Pancreas (tissue), 10 donors: ENCODE results near the gene CAV3. TPM values are rescaled to one million over a fixed set of nuclear protein-coding genes. Genes with fewer than 3 reads are reported as not detected.

Experiments used
- ATAC-seq, 4 donors: fragments of 200-7000 bp; cut with Tn5 transposase; one replicate each; pipeline versions ENCODE4 v1.8.0 to v1.9.1; 2020; ENCODE audit warnings: mild to moderate bottlenecking in 4 of 4, moderate library complexity in 4 of 4
- DNase-seq, 6 donors: peaks; one replicate each; pipeline ENCODE4 v3.0.0-alpha.2; 2020
- FAIRE-seq: peaks from 2 replicates; lab custom pipeline; 2012; peaks lifted over from hg19 to GRCh38; lab: Jason Lieb, UNC
- H3K27ac ChIP-seq, 4 donors: fragments of 200-600 bp; sonication (generic); 1 replicate in 3 of 4; 2 replicates in 1 of 4; pipeline versions ENCODE4 v1.5.0 to v1.8.0; 2020
- H3K27me3 ChIP-seq, 4 donors: fragments of 200-600 bp; one replicate each; pipeline ENCODE4 v1.8.0; 2021
- H3K36me3 ChIP-seq, 3 donors: fragments of 200-600 bp; sonication (generic) in 1 of 3; one replicate each; pipeline versions ENCODE4 v1.5.0 to v1.8.0; 2020 to 2021
- H3K4me1 ChIP-seq, 3 donors: fragments of 200-600 bp; one replicate each; pipeline ENCODE4 v1.8.0; 2021
- H3K4me3 ChIP-seq, 4 donors: fragments of 200-600 bp; sonication (generic) in 2 of 4; one replicate each; pipeline versions ENCODE4 v1.5.0 to v1.8.0; 2020 to 2021
- H3K9me3 ChIP-seq, 4 donors: fragments of 200-600 bp; one replicate each; pipeline ENCODE4 v1.8.0; 2021
- CTCF ChIP-seq, 4 donors: fragments of 200-600 bp; sonication (generic) in 3 of 4; IDR thresholded peaks; one replicate each; pipeline versions ENCODE4 v1.5.0 to v1.8.0; 2021; ENCODE audit warnings: antibody characterized with exemption in 4 of 4
- WGBS, 2 donors: extraction: QIAGEN DNeasy Blood & Tissue Kit; methylation state at CpG; one replicate each; pipeline ENCODE4 v1.1.7; 2013; 5-methylcytosine and 5-hydroxymethylcytosine counted together
- intact Hi-C, 3 donors: fragments of 100-400 bp; cut with DNase I; formaldehyde crosslinking; loops; one replicate each; pipeline versions ENCODE4 v1.11.1 to v1.14.2; 2022
- polyA plus RNA-seq, 2 donors: library from polyadenylated mRNA; stranded (reverse); fragments of 200-250 nt; gene quantifications; one replicate each; pipeline ENCODE4 v1.2.3, GENCODE V29; 2013
- total RNA-seq, 6 donors: library from RNA; stranded (reverse); fragmentation: NEBNext Ultra II Directional in 4 of 6; extraction: Animal tissue kit (Norgen Biotek cat#: 25700) in 4 of 6; gene quantifications; one replicate each; pipeline versions ENCODE4 v1.2.1 to v1.2.4, GENCODE V29; 2021 to 2023
- donor health status: healthy with polysubstance abuse.
- donor health status: DM: no; HTN: no; CAD: no; lungs with moderate emphysema.
- donor health status: DM: no; HTN: no; CAD: no.
- donor health status: control.
- donor health status: control.
- donor health status: Bipolar disorder and iron deficiency.
- donor health status: DM: yes; HTN: yes; CAD: no.
- donor health status: DM: no; HTN: no; CAD: no.
- donor health status: DM: no; HTN: no; CAD: no.
- donor health status: DM: yes; HTN: yes; CAD: no.

The CAV3 gene
- total and polyA plus RNA-seq, 8 donors, result not detected

- ATAC-seq, result peak; percentile 28 to 84 (median 44)
- FAIRE-seq, result no peak
- TF ChIP-seq CTCF (IDR thresholded peaks at IDR 0.05), result no peak
- no peaks in the 10 kb centered on the region for H3K4me1 ChIP-seq
- intact Hi-C loops, result no loop called here
- no peaks in the 10 kb centered on the region for H3K9me3 ChIP-seq
- no peaks in the 10 kb centered on the region for H3K36me3 ChIP-seq
- no peak overlapping the region for H3K27ac ChIP-seq
- no peak overlapping the region for H3K4me3 ChIP-seq
- H3K27me3 ChIP-seq, result no peaks in the 10 kb centered on the region
- DNase-seq, result peak in 1 of 6 donors; percentile 9
- WGBS, 2 donors, result 13 to 16% methylated on average over 13 of the region's 13 CpGs
Measured at GRCh38 chr3:8741581-8742261, 8.1 kb downstream of the CAV3 start.

GRCh38 chr3:8743021-8743601 lies 9.5 kb downstream of the CAV3 start:
- Histone ChIP-seq H3K4me3 (no peak overlapping the region), H3K4me1 (no peaks in the 10 kb centered on the region), H3K27me3 (no peaks in the 10 kb centered on the region), H3K36me3 (no peaks in the 10 kb centered on the region), H3K9me3 (no peaks in the 10 kb centered on the region), H3K27ac (no peak overlapping the region)
- WGBS, 2 donors, result 48 to 75% methylated on average over 6 of the region's 6 CpGs
- DNase-seq, result no peak
- peak in 1 of 4 donors; percentile 27 for ATAC-seq
- TF ChIP-seq CTCF (IDR thresholded peaks at IDR 0.05), result no peak
- FAIRE-seq, result no peak
- intact Hi-C loops, result no loop called here

GRCh38 chr3:8743911-8744310 lies 10.3 kb downstream of the CAV3 start:
- DNase-seq, result no peak
- 81 to 82% methylated on average over 3 of the region's 3 CpGs for WGBS, 2 donors
- Histone ChIP-seq H3K36me3 (no peaks in the 10 kb centered on the region), H3K27me3 (no peaks in the 10 kb centered on the region), H3K4me1 (no peaks in the 10 kb centered on the region), H3K27ac (no peak overlapping the region), H3K9me3 (no peaks in the 10 kb centered on the region), H3K4me3 (no peak overlapping the region)
- TF ChIP-seq CTCF (IDR thresholded peaks at IDR 0.05), result no peak
- intact Hi-C loops, result no loop called here
- no peak for ATAC-seq
- FAIRE-seq, result no peak

GRCh38 chr3:8745619-8746370 lies 12.2 kb downstream of the CAV3 start:
- FAIRE-seq (no peak), ATAC-seq (no peak), DNase-seq (no peak)
- no peaks in the 10 kb centered on the region for H3K4me1 ChIP-seq
- no peaks in the 10 kb centered on the region for H3K36me3 ChIP-seq
- intact Hi-C loops, result no loop called here
- no peak overlapping the region for H3K27ac ChIP-seq
- H3K27me3 ChIP-seq, result no peaks in the 10 kb centered on the region
- TF ChIP-seq CTCF (IDR thresholded peaks at IDR 0.05), result no peak
- H3K4me3 ChIP-seq, result no peak overlapping the region
- WGBS, 2 donors, result 78 to 88% methylated on average over 25 of the region's 25 CpGs
- H3K9me3 ChIP-seq, result no peaks in the 10 kb centered on the region
